NCI-H226 (cell line): Measurements from ENCODE around the gene TM4SF18.

Experiments
- DNase-seq: peaks from one replicate; pipeline ENCODE4 v3.0.0-alpha.2; 2015

The TM4SF18 gene

GRCh38 chr3:149280671-149281349, 52.6 kb downstream of the TM4SF18 start:
- DNase-seq: no peak

GRCh38 chr3:149278911-149279310, 54.5 kb downstream of the TM4SF18 start:
- no peak for DNase-seq

GRCh38 chr3:149277331-149277813, 56.1 kb downstream of the TM4SF18 start:
- DNase-seq: peak; percentile 35

- DNase-seq: no peak
Observed at GRCh38 chr3:149276619-149277018, 56.8 kb downstream of the TM4SF18 start.

GRCh38 chr3:149274220-149274619, 59.2 kb downstream of the TM4SF18 start:
- DNase-seq: no peak

GRCh38 chr3:149273096-149273751, 60.2 kb downstream of the TM4SF18 start:
- DNase-seq: peak; percentile 56

GRCh38 chr3:149271669-149272068, 61.8 kb downstream of the TM4SF18 start:
- no peak for DNase-seq

GRCh38 chr3:149270180-149270579, 63.3 kb downstream of the TM4SF18 start:
- DNase-seq: no peak

GRCh38 chr3:149269687-149270086, 63.7 kb downstream of the TM4SF18 start:
- DNase-seq: no peak
